Ovary (tissue), 3 donors: ENCODE measurements around the gene CLN6.

Experiments used
- CTCF ChIP-seq, 3 donors: fragments of 450-650 bp in 2 of 3; fragments of 200-600 bp in 1 of 3; IDR thresholded peaks; one replicate each; pipeline versions ENCODE4 v1.5.1 to v1.8.0; 2016 to 2022; ENCODE audit warnings: antibody characterized with exemption in 3 of 3, mild to moderate bottlenecking in 1 of 3
- EP300 ChIP-seq: sonication (generic); formaldehyde crosslinking; IDR thresholded peaks from one replicate; pipeline ENCODE4 v1.6.1; 2017; ENCODE audit warnings: antibody characterized with exemption
- POLR2A ChIP-seq: fragments of 450-650 bp; IDR thresholded peaks from one replicate; pipeline ENCODE4 v1.6.1; 2017; ENCODE audit warnings: antibody characterized with exemption, mild to moderate bottlenecking, moderate library complexity
- donor health status: DM: no; HTN: no; CAD: no.

GRCh38 chr15:68195336-68196112 is 34.0 kb downstream of the CLN6 start:
- no peak for TF ChIP-seq EP300
- TF ChIP-seq POLR2A: no peak
- no peak for TF ChIP-seq CTCF (IDR thresholded peaks at IDR 0.05)
